Activated T-cell treated with anti-CD3 and anti-CD28 coated beads, Interleukin-2, amount 50 U/mL, for 72 hours (primary cell): Measurements from ENCODE around the gene ATXN7. TPM values are rescaled to one million over a fixed set of nuclear protein-coding genes. Genes with fewer than 3 reads are reported as not detected.

Experiments used
- ATAC-seq, 2 donors: fragments of 150-1000 bp; cut with Tn5 transposase; replicated peaks in 1 of 2; 2 replicates each; pipeline ENCODE4 v1.10.0; 2021; ENCODE audit warnings: moderate library complexity in 2 of 2, mild to moderate bottlenecking in 1 of 2
- DNase-seq, 2 donors: peaks; one replicate each; pipeline ENCODE4 v3.0.0; 2021 to 2022; ENCODE audit warnings: mixed read lengths in 1 of 2
- H3K27ac Mint-ChIP-seq: one replicate; pipeline ENCODE4 v1.8.0; 2022; ENCODE audit warnings: mild to moderate bottlenecking, moderate library complexity, mixed read lengths
- H3K27me3 Mint-ChIP-seq: one replicate; pipeline ENCODE4 v1.8.0; 2022; ENCODE audit warnings: low read depth, mixed read lengths
- H3K36me3 Mint-ChIP-seq, 2 donors: one replicate each; pipeline ENCODE4 v1.8.0; 2022; ENCODE audit warnings: mixed read lengths in 2 of 2, mild to moderate bottlenecking in 1 of 2; ENCODE audit not compliant: insufficient read depth in 2 of 2
- H3K4me1 Mint-ChIP-seq: one replicate; pipeline ENCODE4 v1.8.0; 2022; ENCODE audit warnings: low read depth, mixed read lengths
- H3K4me3 Mint-ChIP-seq, 2 donors: one replicate each; pipeline ENCODE4 v1.8.0; 2022; ENCODE audit warnings: mild to moderate bottlenecking in 2 of 2, mixed read lengths in 2 of 2, moderate library complexity in 2 of 2
- H3K9me3 Mint-ChIP-seq, 2 donors: one replicate each; pipeline ENCODE4 v1.8.0; 2022; ENCODE audit warnings: mixed read lengths in 2 of 2
- total RNA-seq, 2 donors: library from RNA; stranded (reverse); gene quantifications; one replicate each; pipeline ENCODE4 v1.2.3, GENCODE V29; 2022

Gene ATXN7
- total RNA-seq, 2 donors from 2014 or later = 49.9 to 51.3 TPM

DNA sequence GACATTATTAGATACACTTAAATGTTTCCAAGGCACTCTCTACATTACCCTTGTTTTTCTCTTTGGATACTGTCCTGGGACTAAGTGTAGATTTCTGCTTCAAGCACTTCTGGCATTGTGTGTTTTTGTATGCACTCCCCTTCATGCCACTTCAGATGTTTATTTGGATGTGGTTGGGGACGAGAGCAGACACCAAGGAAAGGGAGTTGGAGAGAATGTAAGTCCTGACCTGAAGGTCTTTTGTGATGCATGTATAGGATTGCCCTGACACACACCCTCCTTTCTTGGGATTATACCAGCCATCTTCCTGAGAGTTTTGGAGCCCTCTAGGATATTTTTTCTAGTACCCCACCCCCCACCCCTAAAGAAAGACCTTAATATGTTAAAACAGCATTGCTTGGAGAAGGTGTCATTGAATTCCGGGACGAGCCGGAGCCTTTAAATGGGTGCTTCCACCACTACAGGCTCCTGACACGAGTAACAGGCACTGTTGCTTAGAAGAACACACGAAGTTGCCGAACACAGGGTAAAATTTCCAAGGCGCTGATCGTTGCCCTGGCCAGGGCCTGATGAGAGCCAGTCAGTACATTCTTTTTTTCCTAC is 136.9 kb downstream of the ATXN7 start:
- Mint-ChIP-seq H3K27me3 (no peaks in the 10 kb centered on the region), H3K27ac (peak overlapping the region; percentile 25)
- DNase-seq = no peak

DNA sequence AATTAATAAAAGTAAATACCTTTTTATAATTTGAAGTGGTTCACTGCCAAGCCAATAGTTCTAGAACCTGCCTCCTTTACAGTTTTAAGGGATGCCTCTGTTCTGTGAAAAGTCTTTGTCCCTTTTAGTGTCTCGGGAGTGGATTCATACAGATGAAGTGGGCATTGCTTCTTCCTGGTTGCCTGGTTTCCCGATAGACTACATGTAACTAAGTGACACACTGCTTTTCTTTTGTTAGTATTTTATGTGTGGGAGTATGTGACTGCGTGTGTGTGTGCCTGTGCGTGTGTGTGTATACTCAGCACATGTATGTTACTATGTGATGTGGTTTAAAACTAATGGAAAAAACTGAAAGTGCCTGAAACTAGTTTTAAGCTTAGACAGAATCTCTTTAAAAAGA is 138.6 kb downstream of the ATXN7 start:
- Mint-ChIP-seq H3K4me1 (no peaks in the 10 kb centered on the region), H3K27me3 (no peaks in the 10 kb centered on the region), H3K27ac (peak overlapping the region; percentile 58), H3K4me3 (no peak overlapping the region), H3K9me3 (no peaks in the 10 kb centered on the region), H3K36me3 (peaks cover 5 to 15% of the 10 kb centered on the region in 2 donors)
- ATAC-seq (no peak), DNase-seq (no peak)

More for the DNA sequence above, 136.9 kb downstream of the ATXN7 start:
- peaks cover 11 to 27% of the 10 kb centered on the region in 2 donors for H3K36me3 Mint-ChIP-seq
- peaks cover under 1% of the 10 kb centered on the region for H3K4me1 Mint-ChIP-seq
- ATAC-seq = no peak
- no peaks in the 10 kb centered on the region for H3K9me3 Mint-ChIP-seq
- no peak overlapping the region for H3K4me3 Mint-ChIP-seq

DNA sequence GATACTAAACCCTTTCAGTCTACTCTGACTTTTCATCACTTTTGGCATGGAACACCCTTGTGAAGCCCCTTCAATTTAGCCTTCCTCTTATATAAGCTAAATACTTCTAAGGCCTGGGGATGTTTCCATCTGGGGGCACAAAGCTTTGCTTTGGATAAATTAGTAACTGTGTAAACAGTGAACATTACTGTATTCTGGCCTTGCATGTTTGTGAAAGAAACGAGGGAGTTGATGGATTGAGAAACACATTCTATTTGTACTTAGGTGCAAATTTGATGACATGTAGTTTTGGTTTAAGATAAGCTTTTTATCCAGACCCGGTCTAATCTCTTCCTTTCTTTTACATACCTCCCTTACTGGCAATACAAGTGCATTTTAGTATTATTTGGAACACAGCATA is 139.9 kb downstream of the ATXN7 start:
- no peaks in the 10 kb centered on the region for H3K4me1 Mint-ChIP-seq
- H3K27ac Mint-ChIP-seq = no peak overlapping the region
- H3K9me3 Mint-ChIP-seq = no peaks in the 10 kb centered on the region
- no peak for ATAC-seq
- no peak for DNase-seq
- peaks cover 3 to 16% of the 10 kb centered on the region in 2 donors for H3K36me3 Mint-ChIP-seq
- no peaks in the 10 kb centered on the region for H3K27me3 Mint-ChIP-seq
- no peak overlapping the region for H3K4me3 Mint-ChIP-seq

DNA sequence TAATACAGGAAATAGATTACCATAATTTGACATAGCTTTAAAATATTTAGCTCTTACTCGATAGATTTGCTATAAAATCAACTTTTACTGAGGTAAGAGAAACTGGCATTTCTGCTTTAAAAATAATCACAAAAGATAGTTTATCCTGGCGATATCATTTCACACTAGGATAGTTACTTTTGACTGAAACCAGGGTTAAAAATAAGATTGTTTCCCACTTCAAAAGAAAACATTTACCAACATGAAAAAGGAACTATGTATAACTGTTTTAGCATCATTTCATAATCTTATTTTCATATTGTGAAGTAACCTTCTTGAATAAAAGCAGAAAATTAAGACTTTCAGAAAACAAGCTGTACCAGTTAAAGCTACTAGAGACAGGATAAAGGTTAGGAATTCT is 144.3 kb downstream of the ATXN7 start:
- Mint-ChIP-seq H3K4me3 (no peak overlapping the region), H3K36me3 (peaks cover 13 to 29% of the 10 kb centered on the region in 2 donors), H3K27me3 (no peaks in the 10 kb centered on the region), H3K9me3 (no peaks in the 10 kb centered on the region), H3K27ac (no peak overlapping the region), H3K4me1 (peaks cover 15% of the 10 kb centered on the region)
- ATAC-seq (no peak), DNase-seq (no peak)

DNA sequence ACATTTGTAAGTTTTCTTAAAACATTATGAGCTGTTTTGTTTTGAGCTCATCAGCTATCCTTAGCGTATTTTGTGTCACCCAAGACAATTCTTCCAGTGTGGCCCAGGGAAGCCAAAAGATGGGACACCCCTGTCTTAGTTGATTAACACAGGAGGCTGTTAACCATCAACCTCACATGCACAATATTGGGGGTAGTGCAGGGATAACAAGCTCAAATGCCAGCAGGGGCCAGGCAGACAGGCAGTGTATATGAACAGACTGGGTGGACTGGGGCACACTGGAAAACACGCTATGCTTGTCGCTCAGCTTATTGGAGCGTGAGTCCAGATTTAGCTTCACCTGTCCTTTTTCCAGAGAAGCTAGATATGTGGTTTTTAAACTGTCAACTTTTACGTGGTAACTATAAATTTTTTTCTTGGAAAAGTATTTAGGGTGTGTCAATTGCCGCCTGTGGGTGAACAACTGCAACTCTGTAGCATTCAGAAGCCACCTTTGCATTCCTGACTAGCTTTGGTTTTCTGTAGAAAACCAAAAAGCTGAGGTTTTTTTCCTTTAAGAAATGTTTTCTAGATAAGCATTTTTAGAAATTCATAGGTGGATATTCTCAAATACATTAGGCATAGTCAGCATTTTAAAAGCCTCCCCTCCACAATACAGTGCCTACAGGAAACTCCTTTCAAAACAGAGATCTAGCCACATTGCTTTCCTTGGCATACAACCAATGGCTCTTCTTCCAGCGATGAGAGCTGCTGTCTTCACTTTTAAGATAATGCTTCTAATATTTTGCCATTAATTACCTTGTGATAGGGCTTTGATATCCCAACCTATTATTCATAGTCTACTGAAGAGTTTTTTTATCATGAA is 145.1 kb downstream of the ATXN7 start:
- Mint-ChIP-seq H3K4me1 (peaks cover 18% of the 10 kb centered on the region), H3K27ac (peak overlapping the region; percentile 64), H3K36me3 (peaks cover 13 to 34% of the 10 kb centered on the region in 2 donors), H3K27me3 (no peaks in the 10 kb centered on the region), H3K4me3 (no peak overlapping the region), H3K9me3 (no peaks in the 10 kb centered on the region)
- no peak for DNase-seq
- ATAC-seq = no peak

DNA sequence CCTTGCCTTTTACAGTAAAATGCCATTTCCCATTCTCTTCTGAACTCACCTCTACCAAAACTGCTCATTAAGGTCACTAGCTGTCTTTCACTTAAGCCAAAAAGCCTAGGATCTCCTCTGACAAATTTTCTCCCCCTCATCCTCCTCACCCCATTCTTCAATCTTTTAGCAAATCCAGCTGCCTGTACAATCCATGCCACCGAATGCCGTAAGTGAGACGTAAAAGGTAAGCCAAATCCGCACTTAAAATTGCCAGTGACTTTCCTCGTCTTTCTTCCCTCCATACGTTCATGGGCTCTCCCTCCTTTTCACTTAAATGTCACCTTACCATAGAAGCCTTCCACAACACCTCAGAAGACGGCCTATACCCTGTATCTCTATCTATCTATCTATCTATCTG is 145.9 kb downstream of the ATXN7 start:
- Mint-ChIP-seq H3K4me1 (peaks cover 25% of the 10 kb centered on the region), H3K9me3 (no peaks in the 10 kb centered on the region), H3K4me3 (no peak overlapping the region), H3K27me3 (no peaks in the 10 kb centered on the region), H3K36me3 (peaks cover 15 to 40% of the 10 kb centered on the region in 2 donors), H3K27ac (peak overlapping the region; percentile 64)
- DNase-seq (no peak), ATAC-seq (no peak)

DNA sequence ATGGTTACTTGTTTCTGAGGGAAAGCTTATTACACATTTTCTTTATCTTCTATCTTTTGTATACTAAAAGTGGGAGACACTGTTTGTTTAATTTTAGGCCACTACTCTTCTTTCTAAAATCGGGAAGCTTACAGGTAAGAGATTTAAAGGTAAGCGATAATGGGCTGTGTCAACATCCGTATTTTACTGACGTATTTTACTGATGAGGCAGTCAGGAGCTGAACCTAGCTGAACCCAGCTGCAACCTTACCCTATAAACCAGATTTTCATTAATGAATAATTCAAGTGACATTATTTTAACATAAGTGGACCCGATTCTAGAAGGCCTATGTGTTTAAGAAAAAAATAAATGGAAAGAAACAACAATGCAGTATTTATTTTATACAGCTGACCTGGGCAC is 146.5 kb downstream of the ATXN7 start:
- H3K27me3 Mint-ChIP-seq = no peaks in the 10 kb centered on the region
- peaks cover 29% of the 10 kb centered on the region for H3K4me1 Mint-ChIP-seq
- no peak for ATAC-seq
- peak overlapping the region; percentile 85 for H3K27ac Mint-ChIP-seq
- peaks cover 18 to 47% of the 10 kb centered on the region in 2 donors for H3K36me3 Mint-ChIP-seq
- no peak overlapping the region for H3K4me3 Mint-ChIP-seq
- no peak for DNase-seq
- H3K9me3 Mint-ChIP-seq = no peaks in the 10 kb centered on the region

DNA sequence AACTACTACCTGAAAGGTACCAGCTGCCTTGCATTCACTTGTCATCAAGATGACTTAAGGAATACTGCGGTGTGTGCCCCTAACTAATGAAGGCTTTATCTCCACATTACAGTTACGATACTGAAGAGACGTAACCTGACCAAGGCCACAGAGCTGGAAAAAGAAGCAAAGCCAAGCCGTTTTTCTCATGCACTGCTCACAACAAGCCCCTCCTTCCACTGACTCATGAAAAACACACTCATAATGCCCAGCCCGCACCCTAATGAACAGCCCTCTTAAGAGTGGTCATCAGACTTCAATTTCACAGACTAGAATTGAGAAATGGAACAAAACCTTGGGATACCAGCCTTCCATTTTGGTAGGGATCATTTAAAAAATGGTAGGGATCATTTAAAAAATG is 148.0 kb downstream of the ATXN7 start:
- Mint-ChIP-seq H3K27me3 (no peaks in the 10 kb centered on the region), H3K4me1 (peaks cover 29% of the 10 kb centered on the region), H3K9me3 (no peaks in the 10 kb centered on the region), H3K36me3 (peaks cover 18 to 47% of the 10 kb centered on the region in 2 donors), H3K27ac (peak overlapping the region; percentile 85), H3K4me3 (no peak overlapping the region)
- DNase-seq = no peak
- peak in 1 of 2 donors; percentile 33 for ATAC-seq

DNA sequence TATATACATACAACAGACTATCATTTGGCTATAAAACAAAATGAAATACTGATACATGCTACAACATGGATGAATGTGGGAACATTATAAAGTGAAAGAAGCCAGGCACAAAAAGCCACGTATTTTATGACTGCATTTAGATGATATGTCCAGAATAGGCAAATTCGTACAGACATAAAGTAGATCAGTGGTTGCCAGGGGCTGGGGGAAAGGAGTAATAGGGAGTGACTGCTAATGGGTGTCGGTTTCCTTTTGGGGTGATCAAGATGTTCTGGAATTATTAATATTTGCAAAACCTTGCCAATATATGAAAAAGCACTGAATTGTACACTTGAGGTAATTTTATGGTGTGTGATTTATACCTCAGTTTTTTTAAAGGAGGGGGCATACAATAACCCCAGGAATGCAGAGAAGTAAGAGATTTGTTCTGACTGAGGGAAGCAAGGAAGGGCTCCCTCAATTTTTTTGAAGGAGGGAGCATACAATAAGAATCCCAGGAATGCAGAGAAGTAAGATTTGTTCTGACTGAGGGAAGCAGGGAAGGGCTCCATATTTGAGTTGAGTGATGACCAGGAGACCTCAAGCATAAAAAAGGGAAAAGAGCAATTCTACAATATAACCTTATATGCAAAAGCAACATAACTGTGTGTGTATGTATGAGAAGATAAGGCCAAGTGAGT is 153.4 kb downstream of the ATXN7 start:
- Mint-ChIP-seq H3K27ac (peak overlapping the region; percentile 90), H3K27me3 (no peaks in the 10 kb centered on the region), H3K36me3 (peaks cover 13 to 47% of the 10 kb centered on the region in 2 donors), H3K4me3 (no peak overlapping the region), H3K4me1 (peaks cover 54% of the 10 kb centered on the region), H3K9me3 (no peaks in the 10 kb centered on the region)
- no peak for DNase-seq
- ATAC-seq = no peak

DNA sequence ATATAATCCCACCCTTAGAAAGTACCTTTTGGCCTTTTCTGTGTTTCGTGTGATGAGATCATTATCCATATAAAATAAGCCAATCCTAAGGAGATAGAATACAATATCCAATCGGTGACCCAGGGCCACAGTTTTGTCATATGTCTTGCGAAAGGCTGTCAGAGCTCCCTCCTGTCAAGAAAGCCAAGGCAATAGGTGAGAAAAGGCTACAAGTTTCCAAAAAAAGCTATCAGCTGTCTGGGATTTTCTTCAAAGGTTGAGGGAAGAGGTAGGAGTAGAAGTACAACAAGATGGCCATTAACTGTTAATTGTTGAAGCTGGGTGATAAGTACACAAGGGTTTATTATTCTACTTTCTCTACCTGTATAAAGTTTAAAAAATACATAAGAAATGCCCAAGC is 155.6 kb downstream of the ATXN7 start:
- H3K27ac Mint-ChIP-seq = peak overlapping the region; percentile 77
- no peak for DNase-seq
- peaks cover 53% of the 10 kb centered on the region for H3K4me1 Mint-ChIP-seq
- H3K36me3 Mint-ChIP-seq = peaks cover 9 to 26% of the 10 kb centered on the region in 2 donors
- ATAC-seq = no peak
- no peaks in the 10 kb centered on the region for H3K27me3 Mint-ChIP-seq
- H3K9me3 Mint-ChIP-seq = no peaks in the 10 kb centered on the region
- no peak overlapping the region for H3K4me3 Mint-ChIP-seq

DNA sequence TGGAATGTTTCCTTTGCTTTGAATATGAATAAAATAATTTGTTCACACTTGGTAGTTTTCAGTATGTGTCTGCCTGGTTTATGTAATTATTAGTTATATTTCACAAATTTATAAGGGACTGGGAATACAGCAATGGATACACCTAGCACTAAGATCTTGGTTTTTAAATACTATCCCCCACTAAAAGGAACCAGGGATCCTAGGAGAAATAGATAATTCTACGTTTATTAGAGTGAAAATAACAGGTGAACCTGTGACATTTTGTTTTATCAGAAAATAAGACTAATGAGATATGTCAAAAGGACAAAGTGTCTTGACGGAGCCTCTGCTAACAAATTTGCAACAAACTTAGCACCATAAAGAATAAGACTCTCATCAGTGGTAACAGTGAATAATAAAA is 156.2 kb downstream of the ATXN7 start:
- Mint-ChIP-seq H3K4me1 (peaks cover 48% of the 10 kb centered on the region), H3K9me3 (no peaks in the 10 kb centered on the region)

DNA sequence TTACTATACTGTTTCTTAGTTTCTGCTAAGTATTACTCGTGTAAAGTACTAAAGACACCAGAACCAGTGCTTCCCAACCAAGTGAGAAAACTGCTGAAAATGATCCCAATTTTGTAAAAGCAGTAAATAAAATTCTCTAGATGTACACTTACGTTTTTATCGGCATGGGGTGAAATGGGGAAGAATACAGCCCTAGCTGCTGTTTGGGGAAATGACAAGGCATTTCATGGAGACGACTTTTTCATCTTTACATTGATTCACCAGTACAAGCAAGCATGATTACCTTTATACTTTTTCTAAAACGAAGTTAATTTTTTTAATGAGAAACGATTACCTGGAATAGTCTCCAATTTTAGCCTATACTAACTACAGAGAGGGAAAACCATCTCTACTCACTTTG is 158.3 kb downstream of the ATXN7 start:
- Mint-ChIP-seq H3K36me3 (peaks cover 4 to 15% of the 10 kb centered on the region in 2 donors), H3K4me1 (peaks cover 45% of the 10 kb centered on the region), H3K27me3 (peaks cover under 1% of the 10 kb centered on the region), H3K9me3 (no peaks in the 10 kb centered on the region), H3K4me3 (peak overlapping the region; percentile 84 to 89), H3K27ac (peak overlapping the region; percentile 79)
- DNase-seq (no peak), ATAC-seq (no peak)

More for the DNA sequence above, 156.2 kb downstream of the ATXN7 start:
- H3K27me3 Mint-ChIP-seq = no peaks in the 10 kb centered on the region
- H3K36me3 Mint-ChIP-seq = peaks cover 5 to 20% of the 10 kb centered on the region in 2 donors
- DNase-seq (no peak), ATAC-seq (no peak)
- H3K4me3 Mint-ChIP-seq = no peak overlapping the region
- H3K27ac Mint-ChIP-seq = peak overlapping the region; percentile 65
